ENCODE measurements around the gene MUC5B. TPM values are rescaled to one million over a fixed set of nuclear protein-coding genes. Genes with fewer than 3 reads are reported as not detected.

The MUC5B gene
- total RNA-seq, 1 experiment from 2014 or later: 3.4 TPM

DNA sequence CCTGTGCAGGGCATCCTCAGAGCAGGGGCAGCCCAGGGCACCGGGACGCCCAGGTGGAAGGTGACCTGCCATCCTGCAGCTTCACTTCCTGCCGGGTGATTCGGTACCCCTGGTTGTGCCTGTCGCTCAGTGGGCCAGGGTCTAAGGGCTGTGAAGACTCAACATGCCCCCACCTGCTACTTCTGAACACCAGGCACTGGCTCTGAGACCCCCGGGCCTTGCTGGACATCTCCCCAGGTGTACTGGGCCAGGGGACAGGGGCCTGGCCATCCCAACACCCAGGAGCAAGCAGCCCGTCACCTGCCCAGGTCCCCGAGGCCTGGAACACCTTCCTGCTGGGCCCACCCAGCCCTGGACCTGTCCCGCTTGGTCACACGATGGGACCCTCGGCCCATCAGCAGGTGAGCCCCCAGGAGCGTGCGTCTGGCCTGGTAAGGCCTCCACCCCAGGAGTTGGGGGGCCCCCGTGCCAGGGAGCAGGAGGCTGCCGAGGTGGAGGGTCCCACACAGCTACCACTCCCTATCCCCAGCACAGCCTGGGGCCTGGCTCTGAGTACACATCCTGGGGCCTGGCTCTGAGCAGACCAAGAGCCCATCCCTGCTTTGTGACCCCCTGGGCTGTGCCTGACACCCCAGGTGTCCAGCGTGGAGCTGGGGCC, 3.9 kb upstream of the MUC5B start:
- CTCF ChIA-PET: interaction anchor here (0.6 kb wide), 1 partner anchor 18 kb away, joined by 3 read pairs; no protein-coding TSS in a partner anchor
- peaks cover 28% of the 10 kb centered on the region for H3K27me3 Mint-ChIP-seq (ENCODE audit: unreplicated experiment)
- H3K27ac Mint-ChIP-seq (ENCODE audit: unreplicated experiment): no peak overlapping the region
- no peak overlapping the region for H3K4me3 Mint-ChIP-seq (ENCODE audit: low read depth, unreplicated experiment)
- DNase-seq: no peak
- no peaks in the 10 kb centered on the region for H3K9me3 Mint-ChIP-seq (ENCODE audit: low read depth, unreplicated experiment)
- TF ChIP-seq CTCF (IDR thresholded peaks at IDR 0.05; ENCODE audit: unreplicated experiment): no peak
- peaks cover 10% of the 10 kb centered on the region for H3K36me3 Mint-ChIP-seq (ENCODE audit: insufficient read depth, unreplicated experiment)
- BruUV-seq (replicated peaks): no TSS peak
- H3K4me1 Mint-ChIP-seq (ENCODE audit: low read depth, unreplicated experiment): peaks cover 9% of the 10 kb centered on the region
- intact Hi-C loops (cut with micrococcal nuclease; ENCODE audit: unreplicated experiment): no loop called here

- intact Hi-C loops (cut with micrococcal nuclease; ENCODE audit: unreplicated experiment): no loop called here
- Mint-ChIP-seq H3K4me3 (ENCODE audit: low read depth, unreplicated experiment) (no peak overlapping the region), H3K27me3 (ENCODE audit: unreplicated experiment) (peaks cover 31% of the 10 kb centered on the region), H3K27ac (ENCODE audit: unreplicated experiment) (no peak overlapping the region), H3K9me3 (ENCODE audit: low read depth, unreplicated experiment) (no peaks in the 10 kb centered on the region), H3K36me3 (ENCODE audit: insufficient read depth, unreplicated experiment) (peaks cover 10% of the 10 kb centered on the region), H3K4me1 (ENCODE audit: low read depth, unreplicated experiment) (peaks cover 14% of the 10 kb centered on the region)
- CTCF ChIA-PET: interaction anchor here (0.6 kb wide), 1 partner anchor 131 kb away, joined by 6 read pairs; no protein-coding TSS in a partner anchor
- TF ChIP-seq CTCF (IDR thresholded peaks at IDR 0.05; ENCODE audit: unreplicated experiment): no peak
- no peak for DNase-seq
- no TSS peak for BruUV-seq (replicated peaks)
Measured at GRCh38 chr11:1219446-1219833, 3.4 kb upstream of the MUC5B start.

DNA sequence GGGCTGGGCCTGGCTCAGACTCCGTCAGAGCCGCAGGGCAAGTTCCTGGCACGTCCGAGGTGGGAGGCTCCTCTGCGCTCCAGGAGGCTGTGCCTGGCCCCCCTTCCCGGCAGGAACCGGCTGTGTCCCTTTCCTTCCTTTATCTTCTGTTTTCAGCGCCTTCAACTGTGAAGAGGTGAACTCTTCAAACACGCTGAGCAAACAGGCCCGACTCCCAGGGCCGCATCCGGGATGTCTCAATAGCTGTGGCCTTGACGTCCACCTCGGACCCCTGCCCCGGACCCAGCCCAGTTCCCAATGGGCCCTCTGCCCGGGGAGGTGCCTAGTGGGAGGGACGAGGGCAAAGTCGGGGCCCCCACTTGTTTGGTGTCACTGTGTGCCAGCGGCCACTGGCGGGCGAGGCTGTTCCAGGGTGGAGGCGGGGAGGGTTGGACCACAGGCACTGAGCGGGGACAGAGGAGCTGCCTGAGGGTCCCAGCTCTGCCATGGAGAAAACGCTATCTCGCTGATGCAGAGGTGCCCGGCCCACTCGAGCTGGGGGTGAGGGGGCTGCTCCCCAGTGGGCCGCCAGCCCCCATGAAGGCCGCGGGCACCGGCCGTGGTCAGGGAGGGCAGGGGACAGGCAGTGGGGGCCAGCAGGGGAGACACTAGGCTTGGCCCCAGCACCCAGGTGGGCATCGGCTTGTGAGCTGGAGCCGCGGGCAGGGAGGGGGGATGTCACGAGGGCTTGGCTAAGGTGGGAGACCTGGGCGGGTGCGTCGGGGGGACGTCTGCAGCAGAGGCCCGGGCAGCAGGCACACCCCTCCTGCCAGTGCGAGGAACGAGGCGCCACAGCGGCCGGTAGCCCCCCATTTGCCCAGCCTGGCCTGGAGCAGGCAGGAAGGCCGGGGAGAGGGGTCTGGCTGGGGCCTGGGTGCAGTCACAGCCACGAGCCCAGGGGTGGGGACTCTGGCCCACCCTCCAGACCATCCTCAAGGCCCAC, 2.7 kb upstream of the MUC5B start:
- no peak overlapping the region for H3K4me3 Mint-ChIP-seq (ENCODE audit: low read depth, unreplicated experiment)
- intact Hi-C loops (cut with micrococcal nuclease; ENCODE audit: unreplicated experiment): no loop called here
- peaks cover 16% of the 10 kb centered on the region for H3K4me1 Mint-ChIP-seq (ENCODE audit: low read depth, unreplicated experiment)
- CTCF ChIA-PET: interaction anchor here (0.6 kb wide), 1 partner anchor 132 kb away, joined by 6 read pairs; no protein-coding TSS in a partner anchor
- BruUV-seq (replicated peaks): no TSS peak
- H3K27ac Mint-ChIP-seq (ENCODE audit: unreplicated experiment): no peak overlapping the region
- TF ChIP-seq CTCF (IDR thresholded peaks at IDR 0.05; ENCODE audit: unreplicated experiment): no peak
- peaks cover 31% of the 10 kb centered on the region for H3K27me3 Mint-ChIP-seq (ENCODE audit: unreplicated experiment)
- peaks cover 10% of the 10 kb centered on the region for H3K36me3 Mint-ChIP-seq (ENCODE audit: insufficient read depth, unreplicated experiment)
- DNase-seq: peak; percentile 38
- H3K9me3 Mint-ChIP-seq (ENCODE audit: low read depth, unreplicated experiment): no peaks in the 10 kb centered on the region

DNA sequence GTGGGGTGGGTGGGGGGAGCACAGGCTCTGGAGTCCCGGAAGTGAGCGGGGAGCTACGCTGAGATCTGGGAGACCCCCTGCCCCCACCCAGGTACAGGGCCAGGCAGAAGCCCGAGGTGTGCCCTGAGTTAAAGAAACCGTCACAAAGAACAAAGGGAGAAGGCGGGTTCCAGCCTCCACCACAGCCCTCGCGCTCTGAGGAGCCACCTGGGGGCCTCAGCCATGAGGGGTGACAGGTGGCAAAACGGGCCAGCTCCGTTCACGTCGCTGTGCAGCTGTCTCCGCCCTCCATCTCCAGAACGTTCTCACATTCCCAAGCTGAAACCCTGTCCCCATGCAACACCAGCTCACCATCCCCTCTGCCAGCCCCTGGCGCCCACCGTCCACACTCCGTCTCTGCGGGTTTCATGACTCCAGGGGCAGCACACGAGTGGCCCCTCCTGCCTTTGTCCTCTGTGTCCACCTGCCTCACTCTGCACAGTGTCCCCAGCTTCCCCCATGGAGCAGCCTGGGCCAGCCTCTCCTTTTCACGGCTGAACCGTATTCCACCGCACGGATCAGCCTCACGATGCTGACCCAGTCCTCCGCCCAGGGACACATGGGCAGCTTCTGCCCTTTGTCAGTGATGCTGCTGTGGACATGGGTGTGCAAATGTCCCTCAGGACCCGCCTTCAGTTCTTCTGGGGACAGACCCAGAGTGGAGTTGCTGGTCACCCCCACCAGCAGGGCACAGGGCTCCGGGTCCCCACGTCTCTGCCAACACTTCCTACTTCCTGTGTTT, 1.7 kb upstream of the MUC5B start:
- CTCF ChIA-PET: no interaction called here
- no peak for TF ChIP-seq CTCF (IDR thresholded peaks at IDR 0.05; ENCODE audit: unreplicated experiment)
- Mint-ChIP-seq H3K36me3 (ENCODE audit: insufficient read depth, unreplicated experiment) (peaks cover 14% of the 10 kb centered on the region), H3K4me1 (ENCODE audit: low read depth, unreplicated experiment) (peaks cover 16% of the 10 kb centered on the region), H3K27ac (ENCODE audit: unreplicated experiment) (peak overlapping the region; percentile 6), H3K27me3 (ENCODE audit: unreplicated experiment) (peaks cover 31% of the 10 kb centered on the region), H3K9me3 (ENCODE audit: low read depth, unreplicated experiment) (no peaks in the 10 kb centered on the region), H3K4me3 (ENCODE audit: low read depth, unreplicated experiment) (no peak overlapping the region)
- intact Hi-C loops (cut with micrococcal nuclease; ENCODE audit: unreplicated experiment): no loop called here
- no TSS peak for BruUV-seq (replicated peaks)
- DNase-seq: no peak
